ENCODE results near the gene WNT3A. TPM values are rescaled to one million over a fixed set of nuclear protein-coding genes. Genes with fewer than 3 reads are reported as not detected.

WNT3A gene
- total and polyA plus RNA-seq, 2 donors (not counting 3 experiments of a cell fraction or from before 2014, with no cell fraction given) = not detected

- peak overlapping the region; percentile 65 for H3K9ac ChIP-seq (replicated peaks; ENCODE audit: extremely low read depth, insufficient read depth, low read length)
- FAIRE-seq (no peak), DNase-seq (ENCODE audit: low read depth, low spot score) (no peak)
- intact Hi-C loops (cut with micrococcal nuclease) (loop anchor here (1.0 to 5.0 kb wide), 4 partner anchors 23 to 349 kb away; partner anchors contain the start of genes GUK1 and IBA57), dilution Hi-C loops (cut with MboI; ENCODE audit: extremely low pct_ligation_motif_present, low sequenced_read_pairs) (no loop called here)
- no peaks in the 10 kb centered on the region for H4K20me1 ChIP-seq (replicated peaks; ENCODE audit: control insufficient read depth, extremely low read depth, insufficient read depth, low read length)
- ChIA-PET POLR2A (no interaction called here), CTCF (no interaction called here)
- peaks cover 15% of the 10 kb centered on the region for H3K4me1 ChIP-seq (ENCODE audit: control insufficient read depth, extremely low read depth, insufficient read depth, low read length)
- H3K27me3 ChIP-seq (ENCODE audit: control insufficient read depth in 2 of 2, insufficient read depth in 2 of 2, low read length in 2 of 2) = no peaks in the 10 kb centered on the region
- no peak overlapping the region for H3K27ac ChIP-seq (ENCODE audit: insufficient read depth, low read depth, low read length)
- H3K79me2 ChIP-seq (ENCODE audit: control insufficient read depth, insufficient read depth, low read length) = peaks cover 13% of the 10 kb centered on the region
- BruUV-seq (replicated peaks) = TSS peak; percentile 49
- no peaks in the 10 kb centered on the region for H3K9me3 ChIP-seq (replicated peaks; ENCODE audit: control insufficient read depth, insufficient read depth, low read length)
- peak overlapping the region; percentile 29 to 92 (median 63) for H3K4me3 ChIP-seq (replicated peaks in 1 of 3; ENCODE audit: insufficient read depth in 1 of 3, low read depth in 1 of 3, low read length in 3 of 3)
- H2AFZ ChIP-seq (ENCODE audit: low read depth, low read length) = peak overlapping the region; percentile 16
- H3K4me2 ChIP-seq (ENCODE audit: insufficient read depth, low read length) = peak overlapping the region; percentile 78
- no peaks in the 10 kb centered on the region for H3K9me1 ChIP-seq (replicated peaks; ENCODE audit: control insufficient read depth, extremely low read depth, insufficient read depth, low read length)
- peaks cover 0 to 8% of the 10 kb centered on the region in 2 experiments for H3K36me3 ChIP-seq (ENCODE audit: control insufficient read depth in 2 of 2, extremely low read depth in 1 of 2, insufficient read depth in 2 of 2, low read length in 2 of 2)
- TF ChIP-seq, protein P1, sequence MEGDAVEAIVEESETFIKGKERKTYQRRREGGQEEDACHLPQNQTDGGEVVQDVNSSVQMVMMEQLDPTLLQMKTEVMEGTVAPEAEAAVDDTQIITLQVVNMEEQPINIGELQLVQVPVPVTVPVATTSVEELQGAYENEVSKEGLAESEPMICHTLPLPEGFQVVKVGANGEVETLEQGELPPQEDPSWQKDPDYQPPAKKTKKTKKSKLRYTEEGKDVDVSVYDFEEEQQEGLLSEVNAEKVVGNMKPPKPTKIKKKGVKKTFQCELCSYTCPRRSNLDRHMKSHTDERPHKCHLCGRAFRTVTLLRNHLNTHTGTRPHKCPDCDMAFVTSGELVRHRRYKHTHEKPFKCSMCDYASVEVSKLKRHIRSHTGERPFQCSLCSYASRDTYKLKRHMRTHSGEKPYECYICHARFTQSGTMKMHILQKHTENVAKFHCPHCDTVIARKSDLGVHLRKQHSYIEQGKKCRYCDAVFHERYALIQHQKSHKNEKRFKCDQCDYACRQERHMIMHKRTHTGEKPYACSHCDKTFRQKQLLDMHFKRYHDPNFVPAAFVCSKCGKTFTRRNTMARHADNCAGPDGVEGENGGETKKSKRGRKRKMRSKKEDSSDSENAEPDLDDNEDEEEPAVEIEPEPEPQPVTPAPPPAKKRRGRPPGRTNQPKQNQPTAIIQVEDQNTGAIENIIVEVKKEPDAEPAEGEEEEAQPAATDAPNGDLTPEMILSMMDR (IDR thresholded peaks at IDR 0.05; ENCODE audit: extremely low read depth in 1 of 2, insufficient read depth in 1 of 2, low read depth in 1 of 2, low read length in 2 of 2) = no peak
- TF ChIP-seq FOS (IDR thresholded peaks at IDR 0.05; ENCODE audit: borderline replicate concordance, insufficient read depth, low read length) = no peak
- TF ChIP-seq, protein P2, sequence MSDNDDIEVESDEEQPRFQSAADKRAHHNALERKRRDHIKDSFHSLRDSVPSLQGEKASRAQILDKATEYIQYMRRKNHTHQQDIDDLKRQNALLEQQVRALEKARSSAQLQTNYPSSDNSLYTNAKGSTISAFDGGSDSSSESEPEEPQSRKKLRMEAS (IDR thresholded peaks at IDR 0.05; ENCODE audit: insufficient read depth, insufficient read length) = no peak
- no peak for TF ChIP-seq GATA2 (IDR thresholded peaks at IDR 0.05; ENCODE audit: insufficient read depth, insufficient read length, low read depth, low read length)
- TF ChIP-seq POLR2AphosphoS5 (IDR thresholded peaks at IDR 0.05; ENCODE audit: insufficient read depth, low read depth, low read length) = no peak
- no peak for TF ChIP-seq JUN (IDR thresholded peaks at IDR 0.05; ENCODE audit: borderline replicate concordance, insufficient read depth, insufficient read length, low read depth)
- TF ChIP-seq POLR2A (IDR thresholded peaks at IDR 0.05; ENCODE audit: low read depth, low read length) = no peak
- no peak for TF ChIP-seq EZH2 (IDR thresholded peaks at IDR 0.05; ENCODE audit: borderline replicate concordance, low read depth, low read length, severe bottlenecking)
- no peak for TF ChIP-seq MYC (IDR thresholded peaks at IDR 0.05; ENCODE audit: low read depth, low read length)
Measured at GRCh38 chr1:228108742-228109072, 101.9 kb downstream of the WNT3A start.

Measured in endothelial cell of umbilical vein (primary cell).